Measurements from ENCODE around the gene PFDN2.
A peak's percentile ranks its signal among the peaks of the same experiment; 100 is the strongest.
"Not testable (repeated sequence)": the region's sequence is repeated elsewhere in the genome, so short reads cannot be mapped to it uniquely, and the experiment has no call there.

The PFDN2 gene

DNA sequence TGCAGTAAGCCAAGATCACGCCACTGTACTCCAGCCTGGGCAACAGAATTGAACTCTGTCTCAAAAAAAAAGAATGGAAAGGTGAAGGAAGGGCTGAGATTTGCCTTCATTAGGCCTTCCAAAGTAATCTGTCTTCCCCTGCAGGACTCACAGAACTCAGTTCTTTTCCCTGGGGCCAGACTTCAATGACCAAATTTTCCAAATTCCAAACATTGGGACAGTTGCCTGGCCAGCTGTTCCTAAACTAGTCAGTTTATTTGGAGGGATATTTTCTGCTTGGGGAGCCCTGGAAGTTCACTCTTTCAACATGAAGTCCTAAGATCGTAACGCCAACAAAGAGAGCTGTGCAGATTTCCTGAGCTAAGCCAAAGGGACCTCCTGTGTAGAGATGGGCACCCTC, 20.0 kb upstream of the PFDN2 start:
- DNase-seq: no peak

DNA sequence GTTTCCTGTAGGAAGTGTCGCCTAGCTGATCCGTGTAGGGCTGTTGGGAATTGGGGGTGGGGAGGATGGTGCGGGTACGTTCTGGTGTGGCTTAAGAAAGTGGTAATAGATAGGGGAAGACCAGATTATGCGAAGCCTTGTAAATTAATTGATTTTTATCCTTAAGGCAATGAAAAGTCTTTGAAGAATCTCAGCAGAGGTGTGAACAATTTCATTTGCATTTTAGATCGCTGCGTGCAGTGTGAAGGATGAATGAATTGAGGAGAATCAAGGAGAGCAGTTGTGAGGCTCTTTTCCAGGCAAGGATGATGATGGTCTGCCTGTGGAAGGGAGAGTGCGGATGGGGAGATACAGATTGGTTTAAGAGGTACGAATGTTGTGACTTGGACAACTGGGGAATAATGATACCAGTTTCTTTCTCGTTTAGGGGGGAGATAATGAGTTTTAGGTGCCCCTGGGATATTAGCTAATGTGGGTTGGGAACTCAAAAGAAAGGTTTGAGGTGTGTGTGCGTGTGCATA, 15.4 kb upstream of the PFDN2 start:
- no peak for DNase-seq

DNA sequence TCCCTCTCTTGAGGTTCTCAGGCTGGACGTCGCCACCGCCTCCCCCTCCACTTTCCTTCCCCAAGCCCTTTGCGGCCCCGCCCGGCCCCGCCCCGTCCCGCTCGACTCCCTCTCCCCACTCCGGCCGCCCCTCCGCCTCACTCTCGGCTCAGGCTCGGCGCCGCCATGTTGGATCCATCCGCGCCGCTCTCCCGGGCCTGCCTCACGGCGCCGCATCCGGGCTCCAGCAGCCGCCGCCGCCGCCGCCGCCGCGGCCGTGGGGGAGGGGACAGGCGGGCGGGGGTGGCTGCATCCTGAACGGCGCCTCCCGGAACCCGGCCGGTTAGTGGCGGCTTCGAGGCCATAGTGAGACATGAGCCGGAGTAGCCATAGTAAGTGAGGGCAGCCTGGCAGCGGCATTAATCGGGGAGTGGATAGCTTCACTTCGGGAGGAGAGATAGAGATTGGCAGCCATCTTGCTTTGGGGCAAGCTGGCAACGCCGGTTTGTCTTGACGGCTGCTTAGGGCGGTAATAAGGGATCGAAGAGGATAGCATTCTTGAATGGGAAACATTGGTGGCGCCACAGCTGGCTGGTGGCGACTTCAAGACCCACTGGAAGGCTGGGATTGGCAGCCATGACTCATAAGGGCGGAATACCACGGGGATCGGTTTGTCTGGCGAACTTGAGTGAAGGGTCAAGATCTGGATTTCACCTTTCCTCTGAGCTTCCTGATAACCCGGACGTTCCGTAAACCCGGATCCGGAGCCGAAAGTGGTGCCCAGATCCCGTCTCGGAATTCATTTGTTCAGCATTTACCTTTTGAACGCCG, 14.8 kb upstream of the PFDN2 start, which contains the start of gene DEDD:
DEDD (minus strand) TSS at position 258 of the 810 bp plus-strand sequence. CDS start 8,205 bp downstream, outside the sequence.
- DNase-seq: peak; percentile 98

GRCh38 chr1:161131523-161132409, 13.9 kb upstream of the PFDN2 start:
- no peak for DNase-seq

- DNase-seq: no peak
These were observed 12.4 kb upstream of the PFDN2 start for GRCh38 chr1:161130266-161130665.

- DNase-seq: no peak
These were observed 11.0 kb upstream of the PFDN2 start for GRCh38 chr1:161128591-161129420.

DNA sequence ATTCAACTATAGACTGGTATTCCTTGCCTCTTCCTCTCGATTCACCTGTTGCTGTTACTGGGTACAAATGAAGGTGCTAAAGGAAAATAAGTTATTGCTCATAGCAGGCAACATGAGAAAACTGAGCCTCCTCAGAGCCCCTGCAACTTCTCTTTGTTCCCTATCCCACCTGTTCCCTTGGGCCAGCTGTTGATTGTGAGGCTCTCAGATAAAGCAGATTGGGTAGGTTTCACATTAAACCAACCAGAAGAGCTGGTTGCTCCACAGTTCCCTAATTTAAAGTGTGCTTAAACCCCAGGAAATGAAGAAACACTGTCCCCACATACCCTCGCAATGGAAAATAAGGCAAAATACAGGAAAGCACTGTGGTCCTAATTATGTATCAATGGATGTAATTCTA, 9.8 kb upstream of the PFDN2 start:
- no peak for DNase-seq

DNA sequence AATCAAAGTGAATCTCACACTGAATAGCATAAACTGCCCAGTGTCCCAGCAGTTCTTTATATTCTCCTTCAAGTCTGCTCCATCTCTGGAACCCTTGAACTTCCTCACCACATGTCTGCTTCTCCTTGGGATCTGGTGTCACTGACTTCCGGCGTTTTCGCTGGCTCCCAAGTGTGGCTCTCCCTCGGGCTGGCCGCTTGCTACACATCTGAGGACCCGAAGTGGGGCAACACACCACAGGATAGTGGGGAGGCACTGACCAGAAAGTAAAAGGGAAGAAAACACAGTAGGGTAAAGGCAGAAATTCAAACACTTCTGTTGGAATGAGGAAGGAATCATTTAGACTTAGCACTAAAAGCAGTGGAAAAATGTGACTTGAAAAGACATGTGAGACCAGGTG, 5.1 kb upstream of the PFDN2 start:
- no peak for DNase-seq

- no peak for DNase-seq
These were observed 4.0 kb upstream of the PFDN2 start for GRCh38 chr1:161121834-161122233.

DNA sequence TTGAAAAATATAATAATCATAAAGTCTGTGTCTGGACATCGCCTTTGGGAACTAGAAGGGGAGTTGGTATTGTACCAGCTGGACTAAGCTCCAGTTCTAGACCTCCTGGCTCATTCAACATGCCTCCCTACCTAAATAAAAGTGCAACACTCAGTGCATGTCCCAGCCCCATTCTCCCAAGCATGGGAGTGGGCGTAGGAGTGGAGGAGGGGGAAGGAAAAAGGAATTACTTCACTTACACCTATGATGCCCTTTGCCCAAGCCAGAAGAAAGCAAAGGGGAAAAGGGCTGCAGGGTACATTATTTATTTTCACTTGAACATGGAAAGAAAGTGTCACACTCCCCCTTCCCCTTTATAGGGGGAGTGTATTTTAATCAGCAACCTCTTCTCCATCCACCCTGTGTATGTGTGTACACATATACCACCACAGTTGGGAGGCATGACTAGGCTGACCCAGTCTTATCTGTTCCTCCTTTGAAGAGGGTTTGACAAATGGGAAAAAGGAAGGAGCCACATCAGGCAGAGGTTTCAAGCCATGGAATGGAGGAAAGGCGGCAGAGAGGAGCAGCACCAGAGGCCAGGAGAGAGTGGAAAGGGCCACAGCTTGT, 3.3 kb upstream of the PFDN2 start:
- no peak for DNase-seq

GRCh38 chr1:161119092-161119903, 1.5 kb upstream of the PFDN2 start:
- DNase-seq: peak; percentile 73

DNA sequence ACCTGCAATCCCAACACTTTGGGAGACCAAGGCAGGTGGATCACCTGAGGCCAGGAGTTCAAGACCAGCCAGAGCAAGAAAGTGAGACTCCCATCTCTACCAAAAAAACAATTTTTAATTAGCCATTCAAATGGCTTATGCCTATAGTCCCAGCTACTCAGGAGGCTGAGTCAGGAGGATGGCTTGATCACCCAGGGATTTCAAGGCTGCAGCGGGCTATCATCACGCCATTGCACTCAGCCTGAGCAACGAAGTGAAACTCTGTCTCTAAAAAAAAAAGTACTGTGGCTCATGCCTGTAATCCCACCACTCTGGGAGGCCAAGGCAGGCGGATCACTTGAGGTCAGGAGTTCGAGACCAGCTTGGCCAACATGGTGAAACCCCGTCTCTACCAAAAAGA, 1.9 kb downstream of the PFDN2 start:
- DNase-seq: not testable (repeated sequence)

DNA sequence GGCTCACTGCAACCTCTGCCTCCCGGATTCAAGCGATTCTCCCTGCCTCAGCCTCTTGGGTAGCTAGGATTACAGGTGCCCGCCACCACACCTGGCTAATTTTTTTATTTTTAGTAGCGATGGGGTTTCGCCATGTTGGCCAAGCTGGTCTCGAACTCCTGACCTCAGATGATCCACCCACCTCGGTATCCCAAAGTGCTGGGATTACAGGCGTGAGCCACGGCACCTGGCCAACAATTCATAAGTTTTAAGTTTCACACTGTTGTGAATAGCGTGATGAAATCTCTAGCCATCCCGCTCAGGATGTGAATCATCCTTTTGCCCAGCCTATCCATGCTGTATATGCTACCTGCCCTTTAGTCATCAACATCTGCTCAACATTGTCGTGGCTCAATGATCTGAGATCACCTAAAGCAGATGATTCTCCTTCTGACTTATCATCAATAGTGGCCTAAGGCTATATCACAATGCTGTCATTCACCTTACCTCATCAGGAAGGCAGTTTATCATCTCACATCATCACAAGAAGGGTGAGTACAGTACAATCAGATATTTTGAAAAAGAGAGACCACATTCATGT, 2.6 kb downstream of the PFDN2 start:
- DNase-seq: peak; percentile 90

DNA sequence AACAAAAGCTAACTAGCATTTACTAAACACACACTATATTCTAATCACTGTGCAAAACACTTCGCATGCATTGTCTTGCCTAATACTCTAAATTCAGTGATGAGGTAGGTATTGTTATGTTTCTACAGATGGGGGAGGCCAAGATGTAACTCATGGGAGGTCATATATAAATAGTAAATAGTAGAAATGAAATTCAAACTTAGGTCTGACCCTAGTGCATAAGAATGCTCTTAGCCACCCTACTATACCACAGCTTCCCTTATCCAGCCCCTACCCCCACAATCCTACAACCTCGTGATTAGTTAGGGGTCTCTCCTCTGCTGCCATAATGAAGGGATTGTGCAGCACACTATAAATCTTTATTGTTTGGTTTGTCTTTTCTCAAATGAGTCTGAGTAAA, 3.3 kb downstream of the PFDN2 start:
- DNase-seq: no peak

DNA sequence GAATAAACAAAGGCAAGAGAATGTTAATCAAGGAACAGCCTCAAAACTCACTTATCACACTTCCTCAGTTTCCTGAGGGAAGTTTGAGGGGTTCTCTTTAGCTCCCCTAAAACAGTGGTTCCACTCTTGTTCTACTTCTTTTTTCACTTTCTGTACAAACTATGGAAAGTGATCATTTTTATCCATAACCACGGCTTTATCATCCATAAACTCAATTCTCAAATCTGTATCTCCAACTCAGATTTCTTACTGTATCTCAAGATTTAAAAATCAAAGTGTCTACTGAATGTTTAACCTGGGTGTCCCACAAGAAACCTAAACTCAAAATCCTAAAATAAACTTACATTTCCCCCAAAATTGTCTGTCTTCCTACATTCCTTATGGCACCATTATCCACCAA, 3.9 kb downstream of the PFDN2 start:
- DNase-seq: no peak

- no peak for DNase-seq
These were observed 6.3 kb downstream of the PFDN2 start for GRCh38 chr1:161111527-161111926.

- no peak for DNase-seq
These were observed 6.7 kb downstream of the PFDN2 start for GRCh38 chr1:161111117-161111516.

GRCh38 chr1:161106431-161106830, 11.4 kb downstream of the PFDN2 start:
- no peak for DNase-seq

DNA sequence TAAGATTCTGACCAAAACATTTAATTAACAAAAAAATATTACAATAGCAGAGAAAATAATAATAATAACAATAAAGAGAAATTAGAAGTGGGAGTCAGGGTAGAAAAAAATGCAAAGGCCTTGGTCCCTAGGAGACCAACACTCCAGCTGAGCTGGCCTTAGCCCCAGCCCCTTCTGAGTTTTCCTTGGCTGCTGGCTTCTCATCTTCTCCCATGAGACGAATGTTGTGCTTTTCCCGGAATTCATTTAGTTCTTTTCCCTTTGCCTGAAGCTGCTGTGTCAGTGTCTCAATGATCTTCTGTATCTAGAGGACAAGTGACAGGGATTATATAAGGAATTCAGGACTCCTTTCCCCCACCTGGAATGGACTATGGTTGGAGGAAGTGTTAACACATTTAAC, 17.3 kb downstream of the PFDN2 start:
- DNase-seq: no peak

DNA sequence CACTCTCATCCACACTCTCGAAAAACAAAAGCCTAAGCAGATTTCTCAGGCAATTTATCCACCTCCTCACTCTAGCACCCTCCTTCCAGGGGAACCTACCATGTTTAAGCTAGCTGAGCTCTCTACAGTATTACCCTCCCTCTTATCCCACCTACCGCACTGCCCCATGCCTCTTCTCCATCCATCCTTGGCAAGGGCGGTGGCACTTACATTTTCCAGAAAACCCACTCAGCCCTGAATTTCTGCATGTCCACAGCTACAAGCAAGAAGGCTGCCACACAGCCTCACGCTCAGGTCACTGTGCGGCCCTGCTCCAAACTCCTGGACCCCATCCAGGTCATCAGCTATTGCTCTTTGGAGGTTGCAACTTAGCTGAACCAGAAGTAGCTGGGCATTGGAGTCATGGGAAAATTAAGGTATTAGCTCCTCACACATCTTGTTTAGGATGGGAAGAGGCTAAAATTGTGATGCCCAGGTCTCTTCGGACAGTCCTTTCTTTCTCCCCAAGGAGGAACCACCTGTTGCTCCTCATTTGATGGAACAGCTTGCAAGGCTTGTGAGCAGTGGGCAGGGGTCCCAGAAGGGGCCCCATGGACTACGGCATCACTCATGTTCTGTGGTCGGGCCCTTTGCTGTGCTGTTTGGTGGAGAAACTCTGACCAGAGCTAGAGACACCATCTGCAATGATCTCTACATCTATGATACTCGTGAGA, 18.6 kb downstream of the PFDN2 start:
- DNase-seq: no peak

Measured in fibroblast of upper back skin (primary cell).